OCI-LY7 (cell line): ENCODE measurements around the gene TEX29. TPM values are rescaled to one million over a fixed set of nuclear protein-coding genes. Genes with fewer than 3 reads are reported as not detected.

Source experiments
- BruUV-seq: library from RNA; stranded (reverse); fragments of 400-500 nt; replicated peaks from 2 replicates; lab custom pipeline; 2021; lab: Mats Ljungman, UMichigan
- CTCF ChIA-PET: fragments of 300-600 bp; sonication (Branson Sonifier 250); formaldehyde crosslinking; loops from one replicate; lab custom pipeline; 2022; ENCODE audit warnings: antibody characterized with exemption; ENCODE audit not compliant: unreplicated experiment; lab: Charles Lee
- POLR2A ChIA-PET: fragments of 300-600 bp; sonication (Branson Sonifier 250); formaldehyde crosslinking; loops from one replicate; lab custom pipeline; 2022; ENCODE audit warnings: antibody characterized with exemption; lab: Charles Lee
- DNase-seq: peaks from one replicate; pipeline ENCODE4 v3.0.0-alpha.2; 2015; ENCODE audit warnings: low spot score
- H2AFZ ChIP-seq: fragments of 200-600 bp; sonication (generic), shearing (Covaris generic); 2 replicates; pipeline ENCODE4 v1.6.1; 2014; ENCODE audit warnings: mild to moderate bottlenecking, antibody characterized with exemption, low read length, moderate library complexity
- H3K27ac ChIP-seq: fragments of 200-600 bp; sonication (generic); 2 replicates; pipeline ENCODE4 v1.5.1; 2014; ENCODE audit warnings: mixed run types, low read depth, mild to moderate bottlenecking, moderate library complexity, low read length, inconsistent platforms; ENCODE audit not compliant: poor library complexity, severe bottlenecking
- H3K36me3 ChIP-seq: fragments of 200-600 bp; sonication (generic); 2 replicates; pipeline ENCODE4 v1.6.1; 2014; ENCODE audit warnings: mild to moderate bottlenecking, antibody characterized with exemption, low read length, moderate library complexity, mixed read lengths; ENCODE audit not compliant: insufficient read depth
- H3K4me1 ChIP-seq: fragments of 200-600 bp; sonication (generic); 2 replicates; pipeline ENCODE4 v1.5.1; 2014; ENCODE audit warnings: mild to moderate bottlenecking, low read length; ENCODE audit not compliant: insufficient read depth, poor library complexity, severe bottlenecking
- H3K4me2 ChIP-seq: fragments of 200-600 bp; sonication (generic); 2 replicates; pipeline ENCODE4 v1.6.1; 2014; ENCODE audit warnings: mild to moderate bottlenecking, low read length
- H3K4me3 ChIP-seq: fragments of 200-600 bp; sonication (generic); 2 replicates; pipeline ENCODE4 v1.5.1; 2014; ENCODE audit warnings: mild to moderate bottlenecking, low read depth, low read length; ENCODE audit not compliant: poor library complexity, severe bottlenecking
- H3K79me2 ChIP-seq: fragments of 200-600 bp; sonication (generic); 2 replicates; pipeline ENCODE4 v1.6.1; 2016; ENCODE audit warnings: low read depth, mild to moderate bottlenecking, low read length, moderate library complexity, mixed read lengths; ENCODE audit not compliant: insufficient read depth
- H3K9me2 ChIP-seq: fragments of 200-600 bp; sonication (generic); 2 replicates; pipeline ENCODE4 v1.6.1; 2016; ENCODE audit warnings: mild to moderate bottlenecking, low read length, mixed read lengths; ENCODE audit not compliant: insufficient read depth
- H3K9me3 ChIP-seq: fragments of 200-600 bp; sonication (generic); 2 replicates; pipeline ENCODE4 v1.6.1; 2014; ENCODE audit warnings: mild to moderate bottlenecking, mixed run types, low read length, mixed read lengths
- H4K20me1 ChIP-seq: fragments of 200-600 bp; sonication (generic); 2 replicates; pipeline ENCODE4 v1.6.1; 2014; ENCODE audit warnings: mild to moderate bottlenecking, antibody characterized with exemption, low read length, moderate library complexity, mixed read lengths; ENCODE audit not compliant: insufficient read depth
- CTCF ChIP-seq: fragments of 200-600 bp; sonication (generic); conservative IDR thresholded peaks from 2 replicates; pipeline ENCODE4 v1.5.1; 2014; ENCODE audit warnings: mild to moderate bottlenecking, antibody characterized with exemption, low read length, moderate library complexity, mixed read lengths
- EZH2phosphoT487 ChIP-seq: fragments of 200-600 bp; sonication (generic); IDR thresholded peaks from 2 replicates; pipeline ENCODE4 v1.6.1; 2018; ENCODE audit warnings: low read depth, borderline replicate concordance, mild to moderate bottlenecking, mixed run types, antibody characterized with exemption, low read length, moderate library complexity, mixed read lengths
- intact Hi-C: fragments of 100-400 bp; cut with micrococcal nuclease; formaldehyde crosslinking; loops from one replicate; pipeline ENCODE4 v1.10.0; 2022; ENCODE audit not compliant: unreplicated experiment
- total RNA-seq, 2 experiments: library from RNA; depleted of rRNA in 1 of 2; stranded (reverse); fragments of >200 nt in 1 of 2; shearing (Covaris generic) in 1 of 2; gene quantifications; 2 replicates each; pipeline ENCODE4 v1.2.3, GENCODE V29; 2014 to 2022

Gene TEX29
- total RNA-seq, 2 experiments from 2014 or later, result not detected

GRCh38 chr13:111280681-111281585, 39.5 kb upstream of the TEX29 start:
- ChIA-PET CTCF (no interaction called here), POLR2A (interaction anchor here (1.2 kb wide), 1 partner anchor 50 kb away, joined by 3 read pairs; no protein-coding TSS in a partner anchor)
- no peak overlapping the region for H3K27ac ChIP-seq
- no peaks in the 10 kb centered on the region for H3K79me2 ChIP-seq
- no peaks in the 10 kb centered on the region for H4K20me1 ChIP-seq
- intact Hi-C loops, result no loop called here
- H3K9me3 ChIP-seq, result no peaks in the 10 kb centered on the region
- peaks cover 93% of the 10 kb centered on the region for H3K36me3 ChIP-seq
- no peak overlapping the region for H3K4me2 ChIP-seq
- H3K4me1 ChIP-seq, result no peaks in the 10 kb centered on the region
- no peak overlapping the region for H3K4me3 ChIP-seq
- BruUV-seq, result no TSS peak
- TF ChIP-seq EZH2phosphoT487 (no peak), CTCF (no peak)
- no peak overlapping the region for H2AFZ ChIP-seq
- DNase-seq, result no peak
- no peaks in the 10 kb centered on the region for H3K9me2 ChIP-seq

GRCh38 chr13:111281751-111282311, 38.6 kb upstream of the TEX29 start:
- DNase-seq, result no peak
- no peaks in the 10 kb centered on the region for H4K20me1 ChIP-seq
- ChIA-PET POLR2A (no interaction called here), CTCF (no interaction called here)
- BruUV-seq, result no TSS peak
- no peaks in the 10 kb centered on the region for H3K9me2 ChIP-seq
- intact Hi-C loops, result no loop called here
- no peaks in the 10 kb centered on the region for H3K79me2 ChIP-seq
- H3K36me3 ChIP-seq, result peaks cover 92% of the 10 kb centered on the region
- TF ChIP-seq CTCF, result no peak
- H3K4me2 ChIP-seq, result no peak overlapping the region
- H3K4me1 ChIP-seq, result no peaks in the 10 kb centered on the region
- no peaks in the 10 kb centered on the region for H3K9me3 ChIP-seq
- H3K27ac ChIP-seq, result no peak overlapping the region
- H2AFZ ChIP-seq, result no peak overlapping the region
- no peak overlapping the region for H3K4me3 ChIP-seq

- no peak overlapping the region for H3K27ac ChIP-seq
- no peaks in the 10 kb centered on the region for H3K9me2 ChIP-seq
- TF ChIP-seq CTCF (no peak), EZH2phosphoT487 (no peak)
- ChIA-PET POLR2A (no interaction called here), CTCF (no interaction called here)
- no peaks in the 10 kb centered on the region for H4K20me1 ChIP-seq
- H3K4me3 ChIP-seq, result no peak overlapping the region
- peaks cover 91% of the 10 kb centered on the region for H3K36me3 ChIP-seq
- no peak for DNase-seq
- H3K79me2 ChIP-seq, result no peaks in the 10 kb centered on the region
- no TSS peak for BruUV-seq
- H3K9me3 ChIP-seq, result no peaks in the 10 kb centered on the region
- H2AFZ ChIP-seq, result no peak overlapping the region
- H3K4me2 ChIP-seq, result no peak overlapping the region
- no peaks in the 10 kb centered on the region for H3K4me1 ChIP-seq
- intact Hi-C loops, result no loop called here
These were observed 38.0 kb upstream of the TEX29 start for GRCh38 chr13:111282425-111282824.
